Fibroblast of lung (primary cell): ENCODE measurements around the gene GRM8.
"Not testable (repeated sequence)": the region's sequence is repeated elsewhere in the genome, so short reads cannot be mapped to it uniquely, and the experiment has no call there.

Experiments
- CTCF ChIP-seq, 2 donors: IDR thresholded peaks in 1 of 2; conservative IDR thresholded peaks in 1 of 2; 1 replicate in 1 of 2; 2 replicates in 1 of 2; pipeline ENCODE4 v1.5.1; 2011 to 2012; ENCODE audit warnings: low read length in 2 of 2, control low read depth in 1 of 2, inconsistent platforms in 1 of 2, low read depth in 1 of 2, mild to moderate bottlenecking in 1 of 2
- EZH2 ChIP-seq: IDR thresholded peaks from 2 replicates; pipeline ENCODE4 v1.5.1; 2012; ENCODE audit warnings: low read length, control low read depth, mild to moderate bottlenecking; ENCODE audit errors: missing control alignments

DNA sequence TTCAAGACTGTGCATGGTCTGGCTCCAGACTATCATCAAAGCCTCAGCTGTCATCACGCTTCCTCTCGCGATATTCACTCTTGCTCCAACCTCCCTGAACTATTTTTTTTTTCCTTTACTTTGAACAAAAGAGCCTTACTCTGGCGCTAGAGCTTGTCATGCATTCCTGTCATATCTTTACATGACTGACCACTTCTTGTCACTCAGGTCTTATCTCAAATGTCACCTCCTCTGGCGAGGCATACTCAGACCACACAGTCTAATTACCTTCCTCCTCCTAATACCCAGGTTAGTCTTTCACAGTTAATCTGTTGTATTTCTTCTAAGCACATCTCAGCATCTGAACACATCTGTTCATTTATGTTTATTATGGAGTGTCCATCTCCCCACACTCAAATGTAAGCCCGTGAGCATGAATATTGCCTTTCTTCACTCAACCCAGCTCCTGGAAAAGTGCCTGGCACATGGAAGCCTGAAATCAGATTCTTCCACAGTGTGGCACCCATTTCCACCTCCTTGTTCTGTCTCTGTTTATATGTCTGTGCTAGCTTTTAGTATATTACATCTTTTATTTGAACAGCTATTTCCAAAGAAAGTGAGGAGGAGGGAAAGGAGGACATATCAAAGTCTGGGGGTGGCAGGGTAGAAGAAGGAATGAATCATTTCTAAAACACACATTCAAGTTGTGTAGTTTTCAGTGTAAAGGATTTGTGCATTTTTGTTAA lies 351.5 kb downstream of the GRM8 start:
- not testable (repeated sequence) for TF ChIP-seq CTCF (conservative IDR thresholded peaks at IDR 0.05 in 1 of 2, IDR thresholded peaks at IDR 0.05 in 1 of 2; ENCODE audit: low read depth in 1 of 2, low read length in 2 of 2); EZH2
